ENCODE results near the gene DYRK1A. TPM values are rescaled to one million over a fixed set of nuclear protein-coding genes. Genes with fewer than 3 reads are reported as not detected.

DYRK1A gene
- total RNA-seq, 1 experiment from 2014 or later = 49.3 TPM

- peaks cover 11 to 18% of the 10 kb centered on the region in 2 experiments for H3K4me1 ChIP-seq (ENCODE audit: control insufficient read depth in 1 of 2, insufficient read depth in 2 of 2, low read length in 2 of 2)
- H3K27ac ChIP-seq (ENCODE audit: low read depth, low read length) = no peak overlapping the region
- no peaks in the 10 kb centered on the region for H3K27me3 ChIP-seq (ENCODE audit: insufficient read depth, low read length)
- ChIA-PET RAD21 (ENCODE audit: low non-redundant PET in 1 of 2, low total read pairs in 2 of 2, uncharacterized antibody in 2 of 2, unreplicated experiment in 2 of 2) (no interaction called here), POLR2A (no interaction called here), CTCF (no interaction called here)
- no peak overlapping the region for H3K4me2 ChIP-seq (ENCODE audit: low read length)
- no peaks in the 10 kb centered on the region for H3K79me2 ChIP-seq (ENCODE audit: insufficient read depth, low read length)
- intact Hi-C loops (cut with micrococcal nuclease) = no loop called here
- ATAC-seq (no peak), DNase-seq (ENCODE audit: low read depth, low spot score) (no peak)
- TF ChIP-seq ELF1 (IDR thresholded peaks at IDR 0.05; ENCODE audit: borderline replicate concordance, low read depth) = no peak
- no peak for TF ChIP-seq TCF7L2 (IDR thresholded peaks at IDR 0.05; ENCODE audit: borderline replicate concordance, extremely low read depth, insufficient read depth, insufficient read length)
- TF ChIP-seq EZH2phosphoT487 (IDR thresholded peaks at IDR 0.05; ENCODE audit: borderline replicate concordance) = no peak
- no peak for TF ChIP-seq YY1 (IDR thresholded peaks at IDR 0.05; ENCODE audit: extremely low read depth, insufficient replicate concordance, low read depth, low read length)
- TF ChIP-seq, protein P1, sequence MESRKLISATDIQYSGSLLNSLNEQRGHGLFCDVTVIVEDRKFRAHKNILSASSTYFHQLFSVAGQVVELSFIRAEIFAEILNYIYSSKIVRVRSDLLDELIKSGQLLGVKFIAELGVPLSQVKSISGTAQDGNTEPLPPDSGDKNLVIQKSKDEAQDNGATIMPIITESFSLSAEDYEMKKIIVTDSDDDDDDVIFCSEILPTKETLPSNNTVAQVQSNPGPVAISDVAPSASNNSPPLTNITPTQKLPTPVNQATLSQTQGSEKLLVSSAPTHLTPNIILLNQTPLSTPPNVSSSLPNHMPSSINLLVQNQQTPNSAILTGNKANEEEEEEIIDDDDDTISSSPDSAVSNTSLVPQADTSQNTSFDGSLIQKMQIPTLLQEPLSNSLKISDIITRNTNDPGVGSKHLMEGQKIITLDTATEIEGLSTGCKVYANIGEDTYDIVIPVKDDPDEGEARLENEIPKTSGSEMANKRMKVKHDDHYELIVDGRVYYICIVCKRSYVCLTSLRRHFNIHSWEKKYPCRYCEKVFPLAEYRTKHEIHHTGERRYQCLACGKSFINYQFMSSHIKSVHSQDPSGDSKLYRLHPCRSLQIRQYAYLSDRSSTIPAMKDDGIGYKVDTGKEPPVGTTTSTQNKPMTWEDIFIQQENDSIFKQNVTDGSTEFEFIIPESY (IDR thresholded peaks at IDR 0.05; ENCODE audit: extremely low read depth, insufficient replicate concordance, low read length) = no peak
- TF ChIP-seq FOSL1 (IDR thresholded peaks at IDR 0.05; ENCODE audit: low read depth) = no peak
- no peak for TF ChIP-seq SP1 (IDR thresholded peaks at IDR 0.05; ENCODE audit: low read depth)
- TF ChIP-seq EGR1 (IDR thresholded peaks at IDR 0.05; ENCODE audit: low read depth) = no peak
- no peak for TF ChIP-seq RAD21 (IDR thresholded peaks at IDR 0.05; ENCODE audit: low read depth)
- no peak for TF ChIP-seq EZH2 (IDR thresholded peaks at IDR 0.05)
- no peaks in the 10 kb centered on the region for H3K9me2 ChIP-seq (ENCODE audit: insufficient read depth)
- H4K20me1 ChIP-seq (ENCODE audit: insufficient read depth) = no peaks in the 10 kb centered on the region
- no peak overlapping the region for H3K4me3 ChIP-seq (replicated peaks in 1 of 2; ENCODE audit: low read depth in 1 of 2, low read length in 2 of 2)
- H2AFZ ChIP-seq (ENCODE audit: low read depth, low read length, poor library complexity, severe bottlenecking) = no peak overlapping the region
- no peaks in the 10 kb centered on the region for H3K36me3 ChIP-seq (ENCODE audit: control insufficient read depth in 1 of 2, insufficient read depth in 2 of 2, low read length in 2 of 2)
- no peak overlapping the region for H3K9ac ChIP-seq (ENCODE audit: low read length)
- BruUV-seq (replicated peaks) = no TSS peak
- no peaks in the 10 kb centered on the region for H3K9me3 ChIP-seq (ENCODE audit: control insufficient read depth in 1 of 2, insufficient read depth in 1 of 2, low read depth in 1 of 2, low read length in 2 of 2)
These were observed 25.2 kb upstream of the DYRK1A start for GRCh38 chr21:37341254-37341960.
